Right lobe of liver (tissue), 6 donors: ENCODE results near the gene CNTRL. TPM values are rescaled to one million over a fixed set of nuclear protein-coding genes. Genes with fewer than 3 reads are reported as not detected.

ENCODE experiments used
- ATAC-seq, 4 donors: fragments of 200-7000 bp; cut with Tn5 transposase; one replicate each; pipeline ENCODE4 v1.9.1; 2020; ENCODE audit warnings: mild to moderate bottlenecking in 4 of 4, moderate library complexity in 4 of 4
- DNase-seq, 3 donors: peaks; one replicate each; pipeline ENCODE4 v3.0.0-alpha.2; 2020
- H3K27ac ChIP-seq, 3 donors: fragments of 200-600 bp; one replicate each; pipeline ENCODE4 v1.8.0; 2022
- H3K27me3 ChIP-seq, 2 donors: fragments of 200-600 bp; one replicate each; pipeline ENCODE4 v1.8.0; 2022
- H3K36me3 ChIP-seq, 4 donors: fragments of 200-600 bp; sonication (generic) in 1 of 4; one replicate each; pipeline versions ENCODE4 v1.5.1 to v1.8.0; 2017 to 2022; ENCODE audit warnings: control low read depth in 1 of 4
- H3K4me1 ChIP-seq, 4 donors: fragments of 200-600 bp; sonication (generic) in 1 of 4; one replicate each; pipeline versions ENCODE4 v1.5.1 to v1.8.0; 2017 to 2022; ENCODE audit warnings: control low read depth in 1 of 4
- H3K4me3 ChIP-seq, 3 donors: fragments of 200-600 bp; one replicate each; pipeline ENCODE4 v1.8.0; 2022
- H3K9me3 ChIP-seq, 4 donors: fragments of 200-600 bp; sonication (generic) in 1 of 4; one replicate each; pipeline versions ENCODE4 v1.5.1 to v1.8.0; 2017 to 2022; ENCODE audit warnings: control low read depth in 1 of 4
- POLR2A ChIP-seq: fragments of 450-650 bp; IDR thresholded peaks from one replicate; pipeline ENCODE4 v1.6.1; 2017; ENCODE audit warnings: antibody characterized with exemption, mild to moderate bottlenecking
- WGBS: methylation state at CpG from one replicate; pipeline ENCODE4 v1.1.6; 2018; ENCODE audit warnings: low coverage, low lambda C conversion rate; ENCODE audit not compliant: insufficient coverage; ENCODE audit errors: missing lambda C conversion rate; 5-methylcytosine and 5-hydroxymethylcytosine counted together
- intact Hi-C, 2 donors: fragments of 100-400 bp; cut with DNase I; formaldehyde crosslinking; loops; one replicate each; pipeline versions ENCODE4 v1.11.2 to v1.14.1; 2022
- total RNA-seq, 6 experiments: library from RNA; depleted of rRNA in 2 of 6; stranded (reverse); fragments of >200 nt in 2 of 6; fragmentation: NEBNext Ultra II Directional in 3 of 6; extraction: Animal tissue kit (Norgen Biotek cat#: 25700) in 3 of 6; gene quantifications; one replicate each; pipeline versions ENCODE4 v1.1.0 to v1.2.4, GENCODE V29; 2016 to 2023
- TF ChIP-seq, protein P1 (sequence below), 4 donors: fragments of 200-600 bp in 3 of 4; fragments of 450-650 bp in 1 of 4; IDR thresholded peaks; one replicate each; pipeline versions ENCODE4 v1.5.1 to v1.8.0; 2016 to 2022; ENCODE audit warnings: antibody characterized with exemption in 4 of 4, mild to moderate bottlenecking in 2 of 4
- donor health status: DM: no; HTN: yes; CAD: no.
- donor health status: DM: no; HTN: no; CAD: no.
- donor health status: DM: no; HTN: no; CAD: no.
- donor health status: DM: no; HTN: yes; CAD: no.
- donor health status: DM: no; HTN: yes; CAD: no.

Gene CNTRL
- total RNA-seq, 6 experiments from 2014 or later: 2.8 to 5.6 (median 4.2) TPM

DNA sequence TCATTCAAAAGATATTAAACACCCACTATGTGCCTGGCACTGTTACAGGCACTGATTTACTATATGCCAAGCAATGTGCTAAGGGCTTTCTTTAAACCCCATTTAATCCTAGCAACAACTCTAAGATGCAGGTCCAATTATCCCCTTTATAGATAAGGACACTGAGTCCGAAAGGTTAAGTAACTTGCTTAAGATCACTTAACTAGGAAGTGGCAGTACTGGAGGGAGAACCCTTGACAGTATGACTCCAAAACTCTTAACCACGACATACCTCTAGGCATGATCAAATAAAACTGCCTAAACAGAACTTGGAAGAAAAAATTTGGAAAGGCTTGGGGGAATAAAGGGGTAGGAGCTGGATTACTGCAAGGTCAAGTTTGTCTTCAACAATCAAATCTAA, 125.2 kb downstream of the CNTRL start:
- no peaks in the 10 kb centered on the region for H3K27me3 ChIP-seq
- no peaks in the 10 kb centered on the region for H3K9me3 ChIP-seq
- WGBS: 4% methylated on average over 2 of the region's 2 CpGs
- H3K27ac ChIP-seq: peak overlapping the region in 2 of 3 donors; percentile 89 to 92
- no peak for TF ChIP-seq POLR2A
- TF ChIP-seq, protein P1, sequence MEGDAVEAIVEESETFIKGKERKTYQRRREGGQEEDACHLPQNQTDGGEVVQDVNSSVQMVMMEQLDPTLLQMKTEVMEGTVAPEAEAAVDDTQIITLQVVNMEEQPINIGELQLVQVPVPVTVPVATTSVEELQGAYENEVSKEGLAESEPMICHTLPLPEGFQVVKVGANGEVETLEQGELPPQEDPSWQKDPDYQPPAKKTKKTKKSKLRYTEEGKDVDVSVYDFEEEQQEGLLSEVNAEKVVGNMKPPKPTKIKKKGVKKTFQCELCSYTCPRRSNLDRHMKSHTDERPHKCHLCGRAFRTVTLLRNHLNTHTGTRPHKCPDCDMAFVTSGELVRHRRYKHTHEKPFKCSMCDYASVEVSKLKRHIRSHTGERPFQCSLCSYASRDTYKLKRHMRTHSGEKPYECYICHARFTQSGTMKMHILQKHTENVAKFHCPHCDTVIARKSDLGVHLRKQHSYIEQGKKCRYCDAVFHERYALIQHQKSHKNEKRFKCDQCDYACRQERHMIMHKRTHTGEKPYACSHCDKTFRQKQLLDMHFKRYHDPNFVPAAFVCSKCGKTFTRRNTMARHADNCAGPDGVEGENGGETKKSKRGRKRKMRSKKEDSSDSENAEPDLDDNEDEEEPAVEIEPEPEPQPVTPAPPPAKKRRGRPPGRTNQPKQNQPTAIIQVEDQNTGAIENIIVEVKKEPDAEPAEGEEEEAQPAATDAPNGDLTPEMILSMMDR (IDR thresholded peaks at IDR 0.05): no peak
- H3K4me1 ChIP-seq: peaks cover 0 to 45% (median 14%) of the 10 kb centered on the region in 4 donors
- ATAC-seq: no peak
- peak overlapping the region; percentile 67 to 82 (median 79) for H3K4me3 ChIP-seq
- DNase-seq: no peak
- no peaks in the 10 kb centered on the region for H3K36me3 ChIP-seq
- intact Hi-C loops: no loop called here

DNA sequence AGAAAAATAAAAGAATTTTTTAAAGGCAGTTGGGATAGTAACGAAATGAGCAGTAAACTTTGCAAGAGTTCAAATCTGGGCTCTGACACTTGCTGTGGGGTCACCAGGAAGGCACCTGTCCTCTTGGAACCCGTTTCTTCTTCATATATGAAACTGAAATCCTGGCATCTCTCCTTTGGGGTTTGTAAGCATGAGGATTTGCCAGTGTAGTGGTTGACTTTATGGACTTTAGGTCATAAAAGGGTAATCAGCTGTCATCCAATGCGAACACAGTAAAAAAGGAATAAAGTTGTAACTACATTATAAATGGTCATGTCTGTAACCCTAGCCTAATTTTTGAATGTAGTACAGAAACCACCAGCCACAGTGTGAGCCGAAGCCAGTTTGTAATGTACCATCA, 125.6 kb downstream of the CNTRL start:
- ATAC-seq: no peak
- Histone ChIP-seq H3K27me3 (no peaks in the 10 kb centered on the region), H3K27ac (peak overlapping the region; percentile 89 to 92 (median 91)), H3K4me1 (peaks cover 0 to 41% (median 12%) of the 10 kb centered on the region in 4 donors), H3K36me3 (no peaks in the 10 kb centered on the region), H3K4me3 (peak overlapping the region; percentile 67 to 82 (median 79)), H3K9me3 (no peaks in the 10 kb centered on the region)
- intact Hi-C loops: no loop called here
- TF ChIP-seq, protein P1 (IDR thresholded peaks at IDR 0.05): no peak
- TF ChIP-seq POLR2A: no peak
- WGBS: 4% methylated on average over 4 of the region's 4 CpGs
- no peak for DNase-seq

DNA sequence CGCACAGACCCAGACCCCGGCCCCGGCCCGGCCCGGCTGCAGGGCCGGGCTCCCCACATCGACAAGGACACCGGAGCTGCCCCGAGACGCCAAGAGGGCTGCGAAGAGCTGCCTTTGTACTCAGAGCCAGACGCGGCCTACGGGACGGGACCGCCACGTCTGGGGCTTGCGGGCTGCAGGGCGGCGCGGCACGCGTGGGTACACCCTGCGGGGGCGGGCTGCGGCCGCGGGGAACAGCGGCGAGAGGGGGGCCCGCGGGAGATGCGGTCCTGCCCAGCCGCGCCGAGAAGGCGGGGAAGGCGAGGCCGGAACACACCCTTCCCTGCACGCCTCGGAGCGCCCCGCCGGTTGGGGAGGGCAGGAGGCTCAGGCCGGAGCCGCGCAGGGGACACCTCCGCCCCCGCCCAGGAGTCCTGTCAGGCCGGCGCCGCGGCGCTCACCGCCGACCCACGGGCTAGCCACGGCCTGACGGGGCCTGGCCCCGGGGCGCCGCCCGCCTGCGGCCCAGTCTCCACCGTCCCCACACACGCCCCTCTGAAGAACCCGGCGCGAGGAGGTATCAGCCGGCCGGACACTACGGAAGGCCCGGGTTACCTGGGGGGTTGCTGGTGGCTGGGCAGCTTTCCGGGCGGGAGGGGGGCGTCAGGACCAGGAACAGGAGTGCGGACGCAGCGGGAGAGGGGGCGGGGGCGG, 126.4 kb downstream of the CNTRL start:
- Histone ChIP-seq H3K9me3 (no peaks in the 10 kb centered on the region), H3K4me1 (peaks cover 0 to 32% (median 8%) of the 10 kb centered on the region in 4 donors), H3K4me3 (peak overlapping the region; percentile 67 to 82 (median 79)), H3K27me3 (no peaks in the 10 kb centered on the region), H3K36me3 (no peaks in the 10 kb centered on the region), H3K27ac (peak overlapping the region; percentile 89 to 92 (median 91))
- intact Hi-C loops: no loop called here
- DNase-seq: peak in 2 of 3 donors; percentile 54 to 63
- peak; percentile 35 to 58 (median 46) for ATAC-seq
- TF ChIP-seq, protein P1 (IDR thresholded peaks at IDR 0.05): no peak
- no peak for TF ChIP-seq POLR2A
- 0% methylated on average over 3 of the region's 81 CpGs for WGBS

DNA sequence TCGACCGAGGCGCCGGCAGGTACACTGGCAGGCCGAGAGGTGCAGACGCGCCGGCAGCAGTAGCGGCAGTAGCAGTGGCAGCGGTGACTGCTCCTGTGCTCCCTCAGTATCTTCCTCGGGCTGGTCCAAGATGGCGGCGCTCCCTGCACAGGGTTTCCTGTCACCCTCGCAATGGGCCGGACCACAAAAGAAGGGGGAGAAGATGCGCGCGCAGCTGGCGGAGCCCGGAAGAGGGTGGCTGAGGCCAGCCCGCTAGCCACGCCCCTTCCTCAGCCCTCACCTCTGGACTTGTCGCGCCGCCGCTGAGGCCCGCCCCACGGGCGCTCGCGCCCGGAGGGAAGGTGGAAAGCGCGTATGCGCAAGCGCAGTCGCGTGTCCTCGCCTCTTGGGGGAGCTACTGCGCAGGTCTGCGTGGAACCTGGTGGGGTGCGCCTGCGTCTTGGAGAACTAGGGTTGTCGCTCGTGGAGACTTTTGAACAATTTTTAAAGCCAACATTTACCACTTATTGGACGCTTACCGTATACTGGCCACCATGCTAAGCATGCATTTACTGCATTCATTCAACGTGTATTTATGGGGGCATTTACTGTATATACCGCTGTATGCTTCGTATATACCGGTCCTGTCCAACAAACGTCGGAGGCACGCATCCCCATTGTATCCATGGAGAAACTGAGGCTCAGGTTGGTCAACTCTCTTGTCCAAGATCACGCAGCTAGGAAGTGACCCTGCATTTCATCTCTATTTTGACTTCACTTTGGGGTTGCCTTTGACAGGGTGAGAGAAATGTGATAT, 127.2 kb downstream of the CNTRL start, which contains the start of gene RAB14:
RAB14 (minus strand) TSS at position 132 of the 796 bp plus-strand sequence. CDS start 8,457 bp downstream, outside the sequence.
- peak; percentile 89 to 95 (median 92) for ATAC-seq
- 5% methylated on average over 11 of the region's 55 CpGs for WGBS

More for the DNA sequence above, 127.2 kb downstream of the CNTRL start, which contains the start of gene RAB14:
- Histone ChIP-seq H3K4me1 (peaks cover 0 to 25% (median 7%) of the 10 kb centered on the region in 4 donors), H3K27me3 (no peaks in the 10 kb centered on the region), H3K36me3 (no peaks in the 10 kb centered on the region), H3K9me3 (no peaks in the 10 kb centered on the region), H3K4me3 (peak within 1 kb of the TSS; percentile 67 to 82 (median 79)), H3K27ac (peak within 1 kb of the TSS; percentile 89 to 92 (median 91))
- peak; percentile 100 for DNase-seq
- TF ChIP-seq, protein P1 (IDR thresholded peaks at IDR 0.05): peak; percentile 47 to 80 (median 54)
- TF ChIP-seq POLR2A: peak; percentile 63
- intact Hi-C loops: no loop called here
